CD14-positive monocyte (primary cell): ENCODE results near the gene PLA2G12A. TPM values are rescaled to one million over a fixed set of nuclear protein-coding genes. Genes with fewer than 3 reads are reported as not detected.

Experiments
- DNase-seq, 3 donors: peaks; one replicate each; pipeline ENCODE4 v3.0.0-alpha.2; 2011 to 2022
- H2AFZ ChIP-seq: 2 replicates; pipeline ENCODE4 v1.6.0; 2012; ENCODE audit warnings: mild to moderate bottlenecking, low read depth, low read length, inconsistent platforms; ENCODE audit not compliant: insufficient read depth, poor library complexity, severe bottlenecking
- H3K27ac ChIP-seq, 2 donors: 1 replicate in 1 of 2; 2 replicates in 1 of 2; pipeline ENCODE4 v1.5.1; 2012 to 2013; ENCODE audit warnings: low read length in 2 of 2, control low read depth in 1 of 2, inconsistent platforms in 1 of 2, low read depth in 1 of 2, mild to moderate bottlenecking in 1 of 2
- H3K27me3 ChIP-seq, 2 donors: one replicate each; pipeline versions ENCODE4 v1.6.0 to v1.6.1; 2011 to 2013; ENCODE audit warnings: low read length in 2 of 2; ENCODE audit not compliant: control insufficient read depth in 2 of 2, insufficient read depth in 2 of 2
- H3K36me3 ChIP-seq, 2 donors: replicated peaks in 1 of 2; 1 replicate in 1 of 2; 2 replicates in 1 of 2; pipeline versions ENCODE4 v1.5.1 to v1.6.1; 2012 to 2013; ENCODE audit warnings: low read length in 2 of 2, control low read depth in 1 of 2, inconsistent platforms in 1 of 2, mild to moderate bottlenecking in 1 of 2; ENCODE audit not compliant: insufficient read depth in 2 of 2, control insufficient read depth in 1 of 2
- H3K4me1 ChIP-seq, 2 donors: 1 replicate in 1 of 2; 2 replicates in 1 of 2; pipeline versions ENCODE4 v1.5.1 to v1.6.1; 2012 to 2013; ENCODE audit warnings: low read length in 2 of 2, control low read depth in 1 of 2, inconsistent platforms in 1 of 2, mild to moderate bottlenecking in 1 of 2, moderate library complexity in 1 of 2; ENCODE audit not compliant: insufficient read depth in 2 of 2, control insufficient read depth in 1 of 2
- H3K4me2 ChIP-seq: replicated peaks from 2 replicates; pipeline ENCODE3; 2012; ENCODE audit warnings: low read length, moderate library complexity, mild to moderate bottlenecking; ENCODE audit not compliant: poor library complexity, severe bottlenecking; ENCODE audit errors: extremely low read depth
- H3K4me3 ChIP-seq, 3 experiments: fragments of 200-600 bp in 1 of 3; sonication (generic) in 1 of 3; replicated peaks in 1 of 3; 1 replicate in 2 of 3; 2 replicates in 1 of 3; pipeline ENCODE4 v1.5.1; 2011 to 2013; ENCODE audit warnings: low read length in 3 of 3, mild to moderate bottlenecking in 3 of 3, control low read depth in 2 of 3, low read depth in 2 of 3, inconsistent platforms in 1 of 3, moderate library complexity in 1 of 3
- H3K79me2 ChIP-seq: 2 replicates; pipeline ENCODE4 v1.6.0; 2012; ENCODE audit warnings: mild to moderate bottlenecking, control low read depth, inconsistent platforms, low read length, moderate library complexity; ENCODE audit not compliant: insufficient read depth
- H3K9ac ChIP-seq: 2 replicates; pipeline ENCODE4 v1.6.0; 2017; ENCODE audit warnings: low read length, mild to moderate bottlenecking; ENCODE audit not compliant: insufficient read depth, poor library complexity, severe bottlenecking
- H3K9me3 ChIP-seq, 2 donors: replicated peaks in 1 of 2; 1 replicate in 1 of 2; 2 replicates in 1 of 2; pipeline versions ENCODE4 v1.5.1 to v1.6.1; 2012 to 2013; ENCODE audit warnings: low read length in 2 of 2, control low read depth in 1 of 2; ENCODE audit not compliant: control insufficient read depth in 1 of 2, insufficient read depth in 1 of 2
- H4K20me1 ChIP-seq: 2 replicates; pipeline ENCODE4 v1.6.0; 2012; ENCODE audit warnings: mild to moderate bottlenecking, low read length, control low read depth, moderate library complexity; ENCODE audit not compliant: insufficient read depth
- H3K27ac Mint-ChIP-seq, 7 donors: one replicate each; pipeline ENCODE4 v1.8.0; 2020; ENCODE audit warnings: mild to moderate bottlenecking in 7 of 7, mixed read lengths in 7 of 7, moderate library complexity in 6 of 7, inconsistent platforms in 2 of 7
- H3K27me3 Mint-ChIP-seq, 3 donors: one replicate each; pipeline ENCODE4 v1.8.0; 2021 to 2022; ENCODE audit warnings: low read depth in 3 of 3, mild to moderate bottlenecking in 3 of 3, mixed read lengths in 3 of 3, moderate library complexity in 3 of 3, inconsistent platforms in 1 of 3
- H3K36me3 Mint-ChIP-seq, 2 donors: one replicate each; pipeline ENCODE4 v1.8.0; 2020; ENCODE audit warnings: mixed read lengths in 2 of 2, inconsistent platforms in 1 of 2, mild to moderate bottlenecking in 1 of 2
- H3K4me1 Mint-ChIP-seq: one replicate; pipeline ENCODE4 v1.8.0; 2020; ENCODE audit warnings: mild to moderate bottlenecking, mixed read lengths
- H3K4me3 Mint-ChIP-seq, 2 donors: one replicate each; pipeline ENCODE4 v1.8.0; 2020; ENCODE audit warnings: mild to moderate bottlenecking in 2 of 2, mixed read lengths in 2 of 2, moderate library complexity in 1 of 2
- H3K9me3 Mint-ChIP-seq, 7 donors: one replicate each; pipeline ENCODE4 v1.8.0; 2020 to 2022; ENCODE audit warnings: mixed read lengths in 7 of 7, mild to moderate bottlenecking in 6 of 7, moderate library complexity in 6 of 7, inconsistent platforms in 2 of 7
- CTCF ChIP-seq: fragments of 200-600 bp; IDR thresholded peaks from one replicate; pipeline ENCODE4 v1.8.0; 2022; ENCODE audit warnings: antibody characterized with exemption, mild to moderate bottlenecking
- WGBS: methylation state at CpG from one replicate; pipeline ENCODE4 v1.1.5; 2013; ENCODE audit warnings: missing lambda C conversion rate; ENCODE audit not compliant: insufficient coverage; 5-methylcytosine and 5-hydroxymethylcytosine counted together
- intact Hi-C, 2 donors: fragments of 100-400 bp; cut with micrococcal nuclease; formaldehyde crosslinking; loops; one replicate each; pipeline versions ENCODE4 v1.15.0 to v1.15.1; 2023
- polyA minus RNA-seq: library from RNA; depleted of rRNA, polyadenylated mRNA; stranded (reverse); fragments of >200 nt; gene quantifications from 2 replicates; pipeline ENCODE4 v1.2.3, GENCODE V29; 2012
- polyA plus RNA-seq, 3 donors: library from polyadenylated mRNA; depleted of rRNA in 1 of 3; unstranded in 2 of 3; stranded (reverse) in 1 of 3; fragments of 300-500 nt in 2 of 3; fragments of >200 nt in 1 of 3; fragmentation: Illumina TruSeq in 2 of 3; gene quantifications; 1 replicate in 2 of 3; 2 replicates in 1 of 3; pipeline ENCODE4 v1.2.3, GENCODE V29; 2012 to 2021
- total RNA-seq, 12 experiments: library from RNA in 1 of 12; stranded (reverse) in 1 of 12; fragments of 120-200 nt in 1 of 12; gene quantifications; one replicate each; pipeline ENCODE4 v1.2.4 and lab custom pipeline; 2013 to 2026; ENCODE audit warnings: mixed read lengths in 6 of 12, inconsistent platforms in 1 of 12

PLA2G12A gene
- total RNA-seq (2013) = 6.8 TPM
- polyA plus RNA-seq = 10 to 100 TPM in 2 of 3 donors, 1 to 10 TPM in 1; 1.8 to 16.2 (median 15.1) TPM
- polyA minus RNA-seq = 3.3 and 8.2 TPM in 2 replicates
- 0.17 to 6.4 (median 2.1) reads per million in 11 experiments for total RNA-seq (lab: John Stamatoyannopoulos, UW)

GRCh38 chr4:109729718-109730618 is at the start of gene PLA2G12A:
Gene PLA2G12A, minus strand, starts transcription at chr4:109730070. Its CDS starts 261 bp downstream, at chr4:109729809.
- Histone ChIP-seq H3K79me2 (no peaks in the 10 kb centered on the region), H3K9me3 (no peaks in the 10 kb centered on the region), H3K27me3 (peaks cover 0 to 5% of the 10 kb centered on the region in 2 donors), H3K4me1 (peaks cover 16 to 17% of the 10 kb centered on the region in 2 donors), H3K9ac (peak within 1 kb of the TSS; percentile 60), H3K4me3 (peak within 1 kb of the TSS; percentile 68 to 90 (median 86)), H3K27ac (peak within 1 kb of the TSS; percentile 11 to 66), H3K4me2 (peak within 1 kb of the TSS; percentile 82), H3K36me3 (no peaks in the 10 kb centered on the region), H4K20me1 (no peaks in the 10 kb centered on the region), H2AFZ (peak within 1 kb of the TSS; percentile 99)
- under 1% methylated on average over 62 of the region's 83 CpGs for WGBS
- Mint-ChIP-seq H3K27ac (peak within 1 kb of the TSS; percentile 37 to 81 (median 50)), H3K4me1 (peaks cover 15% of the 10 kb centered on the region), H3K4me3 (peak within 1 kb of the TSS; percentile 90 to 93), H3K27me3 (peaks cover 5 to 13% (median 7%) of the 10 kb centered on the region in 3 donors), H3K9me3 (no peaks in the 10 kb centered on the region), H3K36me3 (peaks cover 1 to 4% of the 10 kb centered on the region in 2 donors)
- DNase-seq = peak; percentile 25 to 40 (median 26)
- TF ChIP-seq CTCF = no peak
- intact Hi-C loops = no loop called here

GRCh38 chr4:109764789-109765402 is 35.0 kb upstream of the PLA2G12A start:
- H3K4me3 Mint-ChIP-seq = no peak overlapping the region
- Histone ChIP-seq H3K36me3 (no peaks in the 10 kb centered on the region), H3K4me3 (no peak overlapping the region), H2AFZ (no peak overlapping the region), H4K20me1 (no peaks in the 10 kb centered on the region), H3K27me3 (no peaks in the 10 kb centered on the region), H3K27ac (no peak overlapping the region), H3K9me3 (no peaks in the 10 kb centered on the region), H3K4me1 (no peaks in the 10 kb centered on the region), H3K4me2 (no peak overlapping the region), H3K9ac (no peak overlapping the region), H3K79me2 (no peaks in the 10 kb centered on the region)
- H3K36me3 Mint-ChIP-seq = no peaks in the 10 kb centered on the region
- no peak for TF ChIP-seq CTCF
- H3K27ac Mint-ChIP-seq = no peak overlapping the region
- H3K4me1 Mint-ChIP-seq = no peaks in the 10 kb centered on the region
- no peaks in the 10 kb centered on the region for H3K27me3 Mint-ChIP-seq
- intact Hi-C loops = no loop called here
- WGBS = no CpG with 5 or more reads among the region's 5 CpGs
- DNase-seq = no peak
- no peaks in the 10 kb centered on the region for H3K9me3 Mint-ChIP-seq
